GM21619 (cell line): ENCODE measurements around the gene WDR55.
A peak's percentile ranks its signal among the peaks of the same experiment; 100 is the strongest.
"Not testable (repeated sequence)": the region's sequence is repeated elsewhere in the genome, so short reads cannot be mapped to it uniquely, and the experiment has no call there.

Source experiments
- ATAC-seq: cut with Tn5 transposase; IDR thresholded peaks from one replicate; pipeline ENCODE4 v1.9.1; 2021; ENCODE audit not compliant: unreplicated experiment

Gene WDR55

GRCh38 chr5:140642718-140643117 is 22.0 kb upstream of the WDR55 start:
- no peak for ATAC-seq

- peak; percentile 38 for ATAC-seq
Observed at GRCh38 chr5:140647042-140647419, 17.7 kb upstream of the WDR55 start.

GRCh38 chr5:140658870-140659269 is 5.8 kb upstream of the WDR55 start:
- ATAC-seq = no peak

GRCh38 chr5:140660371-140660770 is 4.3 kb upstream of the WDR55 start:
- not testable (repeated sequence) for ATAC-seq

- ATAC-seq = peak; percentile 3
Observed at GRCh38 chr5:140664030-140664358, 710 bp upstream of the WDR55 start.

GRCh38 chr5:140671035-140671434 is 6.3 kb downstream of the WDR55 start:
- not testable (repeated sequence) for ATAC-seq

- ATAC-seq = no peak
Observed at GRCh38 chr5:140671472-140672125, 6.9 kb downstream of the WDR55 start.

- ATAC-seq = no peak
Observed at GRCh38 chr5:140672455-140673186, 7.9 kb downstream of the WDR55 start.

GRCh38 chr5:140673187-140673976 is 8.7 kb downstream of the WDR55 start, which contains the start of gene DND1:
DND1 (minus strand) TSS chr5:140673576; CDS start chr5:140673542, 34 bp downstream.
- ATAC-seq = no peak

- no peak for ATAC-seq
Observed at GRCh38 chr5:140674211-140674610, 9.5 kb downstream of the WDR55 start.

- ATAC-seq = no peak
Observed at GRCh38 chr5:140674629-140675028, 9.9 kb downstream of the WDR55 start.

- ATAC-seq = peak; percentile 56
Observed at GRCh38 chr5:140677947-140678346, 13.2 kb downstream of the WDR55 start.

- ATAC-seq = no peak
Observed at GRCh38 chr5:140678993-140679392, 14.3 kb downstream of the WDR55 start.

GRCh38 chr5:140690376-140690932 is 25.8 kb downstream of the WDR55 start:
- peak; percentile 2 for ATAC-seq

- ATAC-seq = peak; percentile 98
Observed at GRCh38 chr5:140690941-140691924, 26.5 kb downstream of the WDR55 start, which contains the start of the genes HARS1 and HARS2. HARS1 (minus strand) TSS chr5:140691370; CDS start chr5:140691304, 66 bp downstream. HARS2 (plus strand) TSS chr5:140691455; CDS start chr5:140691649, 194 bp downstream.

GRCh38 chr5:140694276-140694675 is 29.6 kb downstream of the WDR55 start:
- no peak for ATAC-seq

- ATAC-seq = no peak
Observed at GRCh38 chr5:140696891-140697492, 32.3 kb downstream of the WDR55 start.

- peak; percentile 98 for ATAC-seq
Observed at GRCh38 chr5:140700177-140701144, 35.8 kb downstream of the WDR55 start, which contains the start of gene ZMAT2. ZMAT2 (plus strand) TSS chr5:140700447; CDS start chr5:140700461, 14 bp downstream.
